Heart right ventricle (tissue), 16 donors: ENCODE measurements around the gene TMEM51. TPM values are rescaled to one million over a fixed set of nuclear protein-coding genes. Genes with fewer than 3 reads are reported as not detected.
A peak's percentile ranks its signal among the peaks of the same experiment; 100 is the strongest.

ENCODE experiments used
- ATAC-seq, 8 donors: fragments of 200-7000 bp; cut with Tn5 transposase; one replicate each; pipeline ENCODE4 v1.9.1; 2020; ENCODE audit warnings: mild to moderate bottlenecking in 8 of 8, moderate library complexity in 8 of 8, moderate number of reproducible peaks in 1 of 8
- DNase-seq, 2 donors: peaks; one replicate each; pipeline ENCODE4 v3.0.0-alpha.2; 2020
- H3K27ac ChIP-seq, 10 donors: fragments of 200-600 bp; sonication (generic) in 2 of 10; one replicate each; pipeline versions ENCODE4 v1.5.0 to v1.8.0; 2020 to 2022; ENCODE audit warnings: mild to moderate bottlenecking in 3 of 10
- H3K27me3 ChIP-seq, 7 donors: fragments of 200-600 bp; one replicate each; pipeline ENCODE4 v1.8.0; 2021 to 2022; ENCODE audit warnings: mild to moderate bottlenecking in 2 of 7
- H3K36me3 ChIP-seq, 9 donors: fragments of 200-600 bp; sonication (generic) in 1 of 9; one replicate each; pipeline versions ENCODE4 v1.5.0 to v1.8.0; 2020 to 2022; ENCODE audit warnings: mild to moderate bottlenecking in 2 of 9
- H3K4me1 ChIP-seq, 9 donors: fragments of 200-600 bp; sonication (generic) in 1 of 9; one replicate each; pipeline versions ENCODE4 v1.5.0 to v1.8.0; 2020 to 2022; ENCODE audit warnings: mild to moderate bottlenecking in 4 of 9
- H3K4me3 ChIP-seq, 10 donors: fragments of 200-600 bp; sonication (generic) in 2 of 10; one replicate each; pipeline versions ENCODE4 v1.5.0 to v1.8.0; 2020 to 2022; ENCODE audit warnings: mild to moderate bottlenecking in 7 of 10, moderate library complexity in 2 of 10
- H3K9me3 ChIP-seq, 11 donors: fragments of 200-600 bp in 10 of 11; sonication (generic) in 2 of 11; one replicate each; pipeline versions ENCODE4 v1.5.0 to v1.8.0; 2013 to 2022; ENCODE audit warnings: mild to moderate bottlenecking in 2 of 11, control low read depth in 1 of 11, moderate library complexity in 1 of 11
- CTCF ChIP-seq, 9 donors: fragments of 200-600 bp; sonication (generic) in 2 of 9; IDR thresholded peaks; one replicate each; pipeline versions ENCODE4 v1.5.0 to v1.8.0; 2021 to 2022; ENCODE audit warnings: antibody characterized with exemption in 9 of 9, mild to moderate bottlenecking in 5 of 9, moderate library complexity in 1 of 9
- WGBS, 2 donors: extraction: QIAGEN DNeasy Blood & Tissue Kit; methylation state at CpG; one replicate each; pipeline ENCODE4 v1.1.7; 2013; ENCODE audit warnings: inconsistent platforms in 1 of 2; 5-methylcytosine and 5-hydroxymethylcytosine counted together
- intact Hi-C, 10 donors: fragments of 100-400 bp; cut with DNase I; formaldehyde crosslinking; loops; one replicate each; pipeline versions ENCODE4 v1.11.1 to v1.14.2; 2022
- polyA plus RNA-seq, 2 donors: library from polyadenylated mRNA; stranded (reverse); fragments of 200-250 nt; gene quantifications; one replicate each; pipeline ENCODE4 v1.2.3, GENCODE V29; 2013
- total RNA-seq, 10 donors: library from RNA; stranded (reverse); fragmentation: NEBNext Ultra II Directional in 3 of 10; extraction: Animal tissue kit (Norgen Biotek cat#: 25700) in 3 of 10; gene quantifications; one replicate each; pipeline versions ENCODE4 v1.2.1 to v1.2.4, GENCODE V29; 2021 to 2023
- donor health status: Arrhythmogenic right ventricular cardiomyopathy.
- donor health status: ischemic (EF 13 %, LVEDD 7.1; RV severe dilation, severe dysfunction).
- donor health status: healthy with polysubstance abuse.
- donor health status: DM: no; HTN: yes; CAD: no.
- donor health status: DM: no; HTN: no; CAD: no.
- donor health status: ischemic (EF 25% LVEDD 6.9; RV normal size, moderate dysfunction).
- donor health status: ischemic (EF 25% LVEDD 5.7; RV mildly dilated, moderate dysfunction).
- donor health status: healthy.
- donor health status: DM: yes; HTN: yes; CAD: no.
- donor health status: Ischemic cardiomyopathy.
- donor health status: ischemic (EF 35%, LVEDD 5.7; RV mildly dilated, moderate dysfunction).
- donor health status: nonischemic (EF 11% LVEDD 7.7; RV severe dilation, severe dysfunction).
- donor health status: DM: yes; HTN: yes; CAD: no.
- donor health status: PGD.
- donor health status: ischemic (EF 29% LVEDD 5.4; RV normal size, mild dysfunction).
- donor health status: nonischemic (EF 23%, LVEDD 6.1; RV moderate dilation, normal function).

TMEM51 gene
- total and polyA plus RNA-seq, 12 donors: 2.0 to 9.5 (median 3.2) TPM

GRCh38 chr1:15229707-15230131, 76.2 kb downstream of the TMEM51 start:
- DNase-seq: no peak

GRCh38 chr1:15231714-15232201, 78.2 kb downstream of the TMEM51 start:
- H3K36me3 ChIP-seq: no peaks in the 10 kb centered on the region
- ATAC-seq (peak in 1 of 8 donors; percentile 42), DNase-seq (no peak)
- intact Hi-C loops: no loop called here
- no peaks in the 10 kb centered on the region for H3K9me3 ChIP-seq
- peaks cover 0 to 6% (median 0%) of the 10 kb centered on the region in 7 donors for H3K27me3 ChIP-seq
- TF ChIP-seq CTCF (IDR thresholded peaks at IDR 0.05): no peak
- H3K27ac ChIP-seq: peak overlapping the region in 1 of 10 donors; percentile 15
- 73 to 90% methylated on average over 5 of the region's 5 CpGs for WGBS, 2 donors
- H3K4me3 ChIP-seq: no peak overlapping the region
- peaks cover 0 to 14% (median 3%) of the 10 kb centered on the region in 9 donors for H3K4me1 ChIP-seq

More at GRCh38 chr1:15229707-15230131, 76.2 kb downstream of the TMEM51 start:
- Histone ChIP-seq H3K4me1 (peaks cover 0 to 22% (median 15%) of the 10 kb centered on the region in 9 donors), H3K27me3 (peaks cover 0 to 6% (median 0%) of the 10 kb centered on the region in 7 donors), H3K4me3 (no peak overlapping the region), H3K27ac (no peak overlapping the region), H3K36me3 (no peaks in the 10 kb centered on the region), H3K9me3 (no peaks in the 10 kb centered on the region)
- 75 to 82% methylated on average over 4 of the region's 4 CpGs for WGBS, 2 donors
- no peak for ATAC-seq
- no peak for TF ChIP-seq CTCF (IDR thresholded peaks at IDR 0.05)
- intact Hi-C loops: no loop called here

GRCh38 chr1:15233689-15234088, 80.1 kb downstream of the TMEM51 start:
- DNase-seq: no peak
- intact Hi-C loops: loop anchor here in 1 of 10 donors (2.0 kb wide), 1 partner anchor 37 kb away; no protein-coding TSS in a partner anchor
- peaks cover 0 to 6% (median 0%) of the 10 kb centered on the region in 7 donors for H3K27me3 ChIP-seq
- H3K27ac ChIP-seq: no peak overlapping the region
- H3K36me3 ChIP-seq: no peaks in the 10 kb centered on the region
- ATAC-seq: no peak
- H3K4me3 ChIP-seq: no peak overlapping the region
- TF ChIP-seq CTCF (IDR thresholded peaks at IDR 0.05): no peak
- no peaks in the 10 kb centered on the region for H3K9me3 ChIP-seq
- H3K4me1 ChIP-seq: peaks cover 0 to 14% (median 0%) of the 10 kb centered on the region in 9 donors

GRCh38 chr1:15236321-15236721, 82.8 kb downstream of the TMEM51 start:
- DNase-seq (no peak), ATAC-seq (no peak)
- intact Hi-C loops: no loop called here
- Histone ChIP-seq H3K27me3 (peaks cover 0 to 9% (median 0%) of the 10 kb centered on the region in 7 donors), H3K27ac (no peak overlapping the region), H3K36me3 (no peaks in the 10 kb centered on the region), H3K4me3 (no peak overlapping the region), H3K4me1 (peaks cover 0 to 10% (median 0%) of the 10 kb centered on the region in 9 donors), H3K9me3 (no peaks in the 10 kb centered on the region)
- 70 to 76% methylated on average over 5 of the region's 5 CpGs for WGBS, 2 donors
- TF ChIP-seq CTCF (IDR thresholded peaks at IDR 0.05): no peak
